HG03097 (cell line): ENCODE measurements around the gene CEP192.
"Not testable (repeated sequence)": the region's sequence is repeated elsewhere in the genome, so short reads cannot be mapped to it uniquely, and the experiment has no call there.

ENCODE experiments used
- ATAC-seq: cut with Tn5 transposase; IDR thresholded peaks from one replicate; pipeline ENCODE4 v1.9.1; 2021; ENCODE audit not compliant: unreplicated experiment, low FRiP score

CEP192 gene

GRCh38 chr18:12990967-12991820, at the start of gene CEP192:
Gene CEP192 (plus strand): TSS chr18:12991362. CDS start chr18:12999425, 8,063 bp downstream.
- ATAC-seq: peak; percentile 81

GRCh38 chr18:12943215-12943614, 47.9 kb upstream of the CEP192 start:
- ATAC-seq: no peak

GRCh38 chr18:12944709-12945108, 46.5 kb upstream of the CEP192 start:
- no peak for ATAC-seq

GRCh38 chr18:12946549-12947284, 44.4 kb upstream of the CEP192 start:
- ATAC-seq: peak; percentile 2

GRCh38 chr18:12947285-12948049, 43.7 kb upstream of the CEP192 start, which contains the start of gene SEH1L:
Gene SEH1L (plus strand): TSS chr18:12948011. CDS start chr18:12948122, 111 bp downstream.
- peak; percentile 72 for ATAC-seq

- ATAC-seq: peak; percentile 72
Observed at GRCh38 chr18:12948050-12948804, 42.9 kb upstream of the CEP192 start.

- ATAC-seq: no peak
Observed at GRCh38 chr18:12958478-12958877, 32.7 kb upstream of the CEP192 start.

GRCh38 chr18:12960395-12960794, 30.8 kb upstream of the CEP192 start:
- no peak for ATAC-seq

GRCh38 chr18:12960853-12961397, 30.2 kb upstream of the CEP192 start:
- ATAC-seq: no peak

- ATAC-seq: no peak
Observed at GRCh38 chr18:12963069-12963468, 28.1 kb upstream of the CEP192 start.

GRCh38 chr18:12968115-12968514, 23.0 kb upstream of the CEP192 start:
- no peak for ATAC-seq

GRCh38 chr18:12968619-12969018, 22.5 kb upstream of the CEP192 start:
- no peak for ATAC-seq

- ATAC-seq: no peak
Observed at GRCh38 chr18:12973562-12974213, 17.5 kb upstream of the CEP192 start.

GRCh38 chr18:12975488-12975887, 15.7 kb upstream of the CEP192 start:
- no peak for ATAC-seq

- ATAC-seq: no peak
Observed at GRCh38 chr18:12976305-12976704, 14.9 kb upstream of the CEP192 start.

- not testable (repeated sequence) for ATAC-seq
Observed at GRCh38 chr18:12980065-12980464, 11.1 kb upstream of the CEP192 start.

GRCh38 chr18:12989397-12990122, 1.6 kb upstream of the CEP192 start:
- ATAC-seq: no peak

GRCh38 chr18:12990123-12990475, 1.1 kb upstream of the CEP192 start:
- no peak for ATAC-seq

GRCh38 chr18:12990641-12990966, 558 bp upstream of the CEP192 start:
- ATAC-seq: no peak
